HG02840 (cell line): ENCODE measurements around the gene LDLRAP1.
"Not testable (repeated sequence)": the region's sequence is repeated elsewhere in the genome, so short reads cannot be mapped to it uniquely, and the experiment has no call there.

Experiments used
- ATAC-seq: cut with Tn5 transposase; IDR thresholded peaks from one replicate; pipeline ENCODE4 v1.9.1; 2021; ENCODE audit warnings: mild to moderate bottlenecking, moderate library complexity, moderate number of reproducible peaks; ENCODE audit not compliant: unreplicated experiment, low FRiP score

The LDLRAP1 gene

GRCh38 chr1:25572708-25573590 is 29.5 kb downstream of the LDLRAP1 start:
- no peak for ATAC-seq

DNA sequence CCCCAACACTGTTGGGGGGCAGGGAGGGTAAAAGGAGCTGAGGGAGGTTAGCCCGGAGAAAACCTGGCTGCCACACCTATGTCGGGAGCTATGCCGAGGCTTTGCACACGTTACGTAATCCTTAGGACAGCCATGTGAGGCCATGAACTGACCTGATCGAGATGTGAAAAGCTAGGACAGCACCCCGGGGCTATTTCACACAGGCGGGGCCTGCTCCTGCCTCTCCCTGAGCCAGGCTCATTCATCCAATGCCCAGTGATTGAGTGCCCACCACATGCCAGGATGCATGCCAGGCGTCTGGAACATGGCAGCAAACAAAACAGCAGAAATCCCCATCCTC is 30.2 kb downstream of the LDLRAP1 start:
- ATAC-seq: no peak

DNA sequence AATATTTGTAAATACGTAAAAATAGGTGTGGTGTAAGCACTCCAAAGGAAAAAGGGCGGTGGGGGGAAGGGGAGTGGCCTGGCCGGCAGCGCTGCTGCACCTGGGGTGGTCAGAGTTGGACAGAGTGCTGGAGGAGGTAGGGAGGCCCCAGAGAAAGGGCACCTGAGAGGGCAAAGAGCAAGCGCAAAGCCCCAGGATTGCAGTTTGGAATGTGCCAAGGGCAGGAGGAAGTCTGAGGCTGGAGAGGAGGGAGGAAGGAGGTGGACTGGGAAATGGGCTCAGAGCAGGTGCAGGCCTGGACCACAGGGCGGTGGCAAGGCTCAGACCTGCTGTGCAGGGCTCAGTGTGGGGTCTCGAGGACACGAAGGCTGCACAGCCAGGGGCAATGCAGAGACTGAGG is 30.6 kb downstream of the LDLRAP1 start:
- no peak for ATAC-seq

DNA sequence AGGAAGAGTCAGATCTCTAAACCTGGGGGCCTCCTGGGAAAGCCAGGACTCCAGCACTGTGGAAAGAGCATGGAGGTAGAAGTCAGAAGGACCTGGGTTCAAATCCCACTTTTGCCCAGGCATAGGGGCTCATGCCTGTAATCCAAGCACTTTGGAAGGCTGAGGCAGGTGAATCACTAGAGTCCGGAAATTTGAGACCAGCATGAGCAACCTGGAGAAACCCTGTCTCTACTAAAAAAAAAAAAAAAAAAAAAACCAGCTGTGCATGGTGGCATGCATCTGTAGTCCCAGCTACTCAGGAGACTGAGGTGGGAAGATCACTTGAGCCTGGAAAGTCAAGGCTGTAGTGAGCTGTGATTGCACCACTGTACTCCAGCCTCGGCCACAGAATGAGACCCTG is 31.8 kb downstream of the LDLRAP1 start:
- ATAC-seq: no peak

- no peak for ATAC-seq
Observed at GRCh38 chr1:25576459-25577133, 33.2 kb downstream of the LDLRAP1 start.

GRCh38 chr1:25577134-25577920 is 33.9 kb downstream of the LDLRAP1 start:
- no peak for ATAC-seq

GRCh38 chr1:25579292-25580252 is 36.2 kb downstream of the LDLRAP1 start:
- no peak for ATAC-seq

DNA sequence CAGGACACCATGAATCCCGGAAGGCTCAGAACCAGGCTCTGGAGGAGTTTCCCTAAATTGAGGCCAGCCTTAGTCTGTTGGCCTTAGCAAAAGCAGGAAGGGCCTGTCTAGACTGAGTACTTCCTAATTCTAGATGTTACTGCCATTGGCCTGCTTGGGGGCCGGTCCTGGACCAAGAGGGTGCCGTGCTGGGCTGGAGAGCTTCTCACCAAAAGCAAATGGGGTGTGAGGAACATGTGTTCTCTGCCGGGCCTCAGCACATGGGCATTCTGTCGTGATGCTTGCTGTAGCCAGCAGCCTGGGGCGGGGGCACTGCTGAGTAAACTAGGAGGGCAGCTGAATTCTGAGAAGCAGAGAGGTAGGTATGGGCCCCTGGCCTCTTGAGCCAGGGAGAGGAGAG is 37.5 kb downstream of the LDLRAP1 start:
- no peak for ATAC-seq

DNA sequence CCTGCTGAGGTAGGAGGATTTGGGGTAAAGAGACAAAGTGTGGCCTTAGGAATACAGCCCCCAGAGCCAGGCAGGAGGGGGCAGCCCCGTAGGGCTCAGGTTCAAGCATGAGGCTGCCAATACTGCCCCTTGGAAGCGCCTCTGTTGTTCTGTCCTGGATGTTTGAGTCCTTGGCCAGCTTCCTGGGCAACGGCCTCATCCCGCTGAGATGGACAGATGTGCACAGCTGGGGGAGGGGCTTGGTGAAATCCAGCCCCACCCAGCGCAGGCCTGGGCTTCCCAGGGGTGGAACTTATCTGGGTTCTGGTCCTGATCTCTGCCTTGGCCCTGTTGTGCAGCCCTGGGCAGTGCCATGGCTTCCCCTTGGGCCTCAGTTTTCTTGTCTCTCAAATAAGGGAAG is 38.4 kb downstream of the LDLRAP1 start:
- no peak for ATAC-seq

GRCh38 chr1:25583519-25584370 is 40.3 kb downstream of the LDLRAP1 start:
- no peak for ATAC-seq

- ATAC-seq: no peak
Observed at GRCh38 chr1:25586181-25586588, 42.8 kb downstream of the LDLRAP1 start.

- ATAC-seq: no peak
Observed at GRCh38 chr1:25587290-25587689, 43.9 kb downstream of the LDLRAP1 start.

DNA sequence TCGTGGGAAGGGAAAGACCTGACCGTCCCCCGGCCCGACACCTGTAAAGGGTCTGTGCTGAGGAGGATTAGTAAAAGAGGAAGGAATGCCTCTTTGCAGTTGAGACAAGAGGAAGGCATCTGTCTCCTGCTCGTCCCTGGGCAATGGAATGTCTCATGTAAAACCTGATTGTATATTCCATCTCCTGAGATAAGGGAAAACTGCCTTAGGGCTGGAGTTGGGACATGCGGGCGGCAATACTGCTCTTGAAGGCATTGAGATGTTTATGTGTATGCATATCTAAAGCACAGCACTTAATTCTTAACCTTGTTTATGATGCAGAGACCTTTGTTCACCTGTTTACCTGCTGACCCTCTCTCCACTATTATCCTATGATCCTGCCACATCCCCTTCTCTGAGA is 44.8 kb downstream of the LDLRAP1 start:
- not testable (repeated sequence) for ATAC-seq

DNA sequence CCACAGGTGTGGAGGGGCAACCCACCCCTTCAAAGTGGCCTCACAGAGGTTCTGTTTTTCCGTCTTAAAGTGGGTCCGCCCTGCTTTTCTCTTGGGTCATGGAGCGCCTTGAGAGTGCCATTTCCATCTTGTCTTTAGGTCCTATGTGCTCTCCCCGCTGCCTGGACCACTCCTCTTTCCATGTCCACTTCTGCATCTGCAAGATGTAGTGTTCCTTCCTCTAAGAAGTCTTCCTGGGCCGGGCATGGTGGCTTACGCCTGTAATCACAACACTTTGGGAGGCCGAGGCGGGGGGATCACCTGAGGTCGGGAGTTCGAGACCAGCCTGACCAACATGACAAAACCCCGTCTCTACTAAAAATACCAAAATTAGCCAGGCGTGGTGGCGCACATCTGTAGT is 45.4 kb downstream of the LDLRAP1 start:
- not testable (repeated sequence) for ATAC-seq

GRCh38 chr1:25590096-25590824 is 46.9 kb downstream of the LDLRAP1 start:
- ATAC-seq: no peak

DNA sequence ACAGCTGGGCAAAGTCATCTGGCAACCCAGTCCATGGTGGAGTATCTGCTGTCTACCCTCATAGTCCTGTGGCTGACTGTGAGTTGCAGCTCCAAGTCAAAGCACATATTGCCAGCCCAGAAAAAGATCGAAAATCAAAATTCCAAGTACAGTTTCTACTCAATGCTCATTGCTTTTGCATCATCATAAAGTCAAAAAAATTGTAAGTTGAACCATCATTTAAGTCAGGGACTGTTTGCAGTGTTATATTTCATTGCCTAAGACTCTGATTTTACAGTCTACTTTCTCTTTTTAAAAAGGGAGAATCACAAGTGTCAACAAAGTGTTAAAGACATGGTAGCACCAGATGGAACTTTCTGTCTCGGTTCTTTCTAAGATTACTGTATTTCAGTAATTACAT is 50.5 kb downstream of the LDLRAP1 start:
- no peak for ATAC-seq

- ATAC-seq: no peak
Observed at GRCh38 chr1:25594971-25595370, 51.6 kb downstream of the LDLRAP1 start.

GRCh38 chr1:25596641-25597040 is 53.2 kb downstream of the LDLRAP1 start:
- ATAC-seq: not testable (repeated sequence)
